ENCODE results near the gene OCSTAMP. TPM values are rescaled to one million over a fixed set of nuclear protein-coding genes. Genes with fewer than 3 reads are reported as not detected.

The OCSTAMP gene
- total RNA-seq, 4 donors from 2014 or later = not detected

GRCh38 chr20:46575394-46575793 is 24.9 kb upstream of the OCSTAMP start:
- Histone ChIP-seq H3K27me3 (no peaks in the 10 kb centered on the region), H3K9me3 (no peaks in the 10 kb centered on the region), H3K4me3 (no peak overlapping the region), H3K36me3 (no peaks in the 10 kb centered on the region), H3K4me1 (peaks cover 0 to 10% (median 7%) of the 10 kb centered on the region in 4 donors), H3K27ac (replicated peaks in 1 of 4) (no peak overlapping the region)
- intact Hi-C loops (cut with DNase I) = no loop called here
- WGBS = 79% methylated on average over 4 of the region's 5 CpGs
- no peak for DNase-seq (ENCODE audit: extremely low spot score)
- TF ChIP-seq EP300 (IDR thresholded peaks at IDR 0.05) (no peak), POLR2A (IDR thresholded peaks at IDR 0.05; ENCODE audit: low read depth) (no peak), POLR2AphosphoS5 (IDR thresholded peaks at IDR 0.05) (no peak), CTCF (IDR thresholded peaks at IDR 0.05) (no peak)

- Histone ChIP-seq H3K9me3 (no peaks in the 10 kb centered on the region), H3K36me3 (no peaks in the 10 kb centered on the region), H3K4me1 (peaks cover 2 to 14% (median 9%) of the 10 kb centered on the region in 4 donors), H3K27ac (replicated peaks in 1 of 4) (no peak overlapping the region), H3K4me3 (no peak overlapping the region), H3K27me3 (no peaks in the 10 kb centered on the region)
- 79% methylated on average over 19 of the region's 19 CpGs for WGBS
- intact Hi-C loops (cut with DNase I) = loop anchor here (5.0 kb wide), 1 partner anchor 108 kb away; no protein-coding TSS in a partner anchor
- TF ChIP-seq CTCF (IDR thresholded peaks at IDR 0.05) = no peak
- TF ChIP-seq POLR2A (IDR thresholded peaks at IDR 0.05; ENCODE audit: low read depth) = no peak
- no peak for TF ChIP-seq EP300 (IDR thresholded peaks at IDR 0.05)
- no peak for TF ChIP-seq POLR2AphosphoS5 (IDR thresholded peaks at IDR 0.05)
- no peak for DNase-seq (ENCODE audit: extremely low spot score)
Observed at GRCh38 chr20:46573788-46574584, 23.5 kb upstream of the OCSTAMP start.

GRCh38 chr20:46573234-46573633 is 22.8 kb upstream of the OCSTAMP start:
- H3K9me3 ChIP-seq = no peaks in the 10 kb centered on the region
- H3K4me3 ChIP-seq = no peak overlapping the region
- WGBS = 59% methylated on average over 6 of the region's 6 CpGs
- peaks cover 10 to 21% (median 17%) of the 10 kb centered on the region in 4 donors for H3K4me1 ChIP-seq
- no peaks in the 10 kb centered on the region for H3K36me3 ChIP-seq
- no peak for TF ChIP-seq CTCF (IDR thresholded peaks at IDR 0.05)
- no peak for TF ChIP-seq POLR2A (IDR thresholded peaks at IDR 0.05; ENCODE audit: low read depth)
- no peak for TF ChIP-seq POLR2AphosphoS5 (IDR thresholded peaks at IDR 0.05)
- no peak for TF ChIP-seq EP300 (IDR thresholded peaks at IDR 0.05)
- intact Hi-C loops (cut with DNase I) = loop anchor here (5.0 kb wide), 1 partner anchor 109 kb away; no protein-coding TSS in a partner anchor
- no peak for DNase-seq (ENCODE audit: extremely low spot score)
- no peak overlapping the region for H3K27ac ChIP-seq (replicated peaks in 1 of 4)
- no peaks in the 10 kb centered on the region for H3K27me3 ChIP-seq

- Histone ChIP-seq H3K9me3 (no peaks in the 10 kb centered on the region), H3K27me3 (no peaks in the 10 kb centered on the region), H3K36me3 (no peaks in the 10 kb centered on the region), H3K4me3 (no peak overlapping the region), H3K27ac (replicated peaks in 1 of 4) (no peak overlapping the region), H3K4me1 (peaks cover 10 to 25% (median 18%) of the 10 kb centered on the region in 4 donors)
- 90% methylated on average over 3 of the region's 3 CpGs for WGBS
- TF ChIP-seq CTCF (IDR thresholded peaks at IDR 0.05) (no peak), POLR2A (IDR thresholded peaks at IDR 0.05; ENCODE audit: low read depth) (no peak), EP300 (IDR thresholded peaks at IDR 0.05) (no peak), POLR2AphosphoS5 (IDR thresholded peaks at IDR 0.05) (no peak)
- DNase-seq (ENCODE audit: extremely low spot score) = no peak
- intact Hi-C loops (cut with DNase I) = loop anchor here (5.0 kb wide), 1 partner anchor 110 kb away; no protein-coding TSS in a partner anchor
Observed at GRCh38 chr20:46572790-46573189, 22.3 kb upstream of the OCSTAMP start.

Data from esophagus muscularis mucosa (tissue), 4 donors.